IMR-90 (cell line): Measurements from ENCODE around the gene RUFY1.

Source experiments
- CEBPB ChIP-seq: IDR thresholded peaks from 2 replicates; pipeline ENCODE4 v1.6.1; 2012; ENCODE audit warnings: low read depth, low read length, improper control_type of control experiment
- CTCF ChIP-seq: conservative IDR thresholded peaks from 2 replicates; pipeline ENCODE4 v1.5.1; 2012; ENCODE audit warnings: mild to moderate bottlenecking, low read depth, low read length, improper control_type of control experiment
- MAZ ChIP-seq: IDR thresholded peaks from 2 replicates; pipeline ENCODE4 v1.6.1; 2012; ENCODE audit warnings: low read depth, mild to moderate bottlenecking, low read length, improper control_type of control experiment, moderate library complexity, borderline replicate concordance
- NFE2L2 ChIP-seq: fragments of 150-350 bp; IDR thresholded peaks from 2 replicates; pipeline ENCODE4 v1.6.1; 2016; ENCODE audit warnings: low read depth, mild to moderate bottlenecking, low read length
- POLR2A ChIP-seq: IDR thresholded peaks from 2 replicates; pipeline ENCODE4 v1.6.1; 2012; ENCODE audit warnings: mild to moderate bottlenecking, low read depth, low read length
- RAD21 ChIP-seq: IDR thresholded peaks from 2 replicates; pipeline ENCODE4 v1.6.1; 2012; ENCODE audit warnings: low read length, improper control_type of control experiment
- RCOR1 ChIP-seq: IDR thresholded peaks from 2 replicates; pipeline ENCODE4 v1.6.1; 2012; ENCODE audit warnings: mild to moderate bottlenecking, low read length, improper control_type of control experiment; ENCODE audit not compliant: insufficient replicate concordance
- RFX5 ChIP-seq: IDR thresholded peaks from 2 replicates; pipeline ENCODE4 v1.8.0; 2012; ENCODE audit warnings: low read depth, mild to moderate bottlenecking, low read length, moderate library complexity
- USF2 ChIP-seq: fragments of 150-350 bp; IDR thresholded peaks from 2 replicates; pipeline ENCODE4 v1.6.1; 2017; ENCODE audit warnings: mild to moderate bottlenecking, antibody characterized with exemption, low read length, low read depth

DNA sequence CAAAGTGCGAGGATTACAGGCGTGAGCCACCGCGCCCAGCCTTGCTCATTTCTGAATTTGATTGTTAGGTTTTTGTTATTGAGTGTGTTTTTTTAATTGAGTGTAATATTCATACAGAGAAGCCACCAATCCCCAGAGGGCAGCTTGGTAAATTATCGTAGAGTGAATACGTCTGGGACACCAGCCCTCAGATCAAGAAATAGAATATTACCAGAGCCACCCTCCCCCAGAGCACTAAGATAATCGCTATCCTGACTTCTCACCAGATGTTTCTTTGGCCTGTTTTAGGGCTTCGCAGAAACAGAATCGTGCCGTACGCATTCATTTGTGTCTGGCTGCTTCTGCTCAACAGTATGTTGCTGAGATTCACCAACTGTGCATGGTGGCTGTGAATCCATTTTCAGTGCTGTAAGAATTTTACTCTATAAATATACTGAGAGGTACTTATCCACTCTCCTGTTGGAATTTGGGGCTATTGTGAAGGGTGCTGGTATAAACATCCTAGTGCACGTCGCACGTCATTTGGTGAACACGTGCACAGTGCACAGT lies 37.8 kb upstream of the RUFY1 start:
- TF ChIP-seq POLR2A (no peak), CTCF (no peak), RAD21 (no peak), RFX5 (no peak), RCOR1 (no peak), CEBPB (no peak), MAZ (no peak), NFE2L2 (no peak), USF2 (no peak)
